GM21737 (cell line): ENCODE measurements around the gene CIDEA.
"Not testable (repeated sequence)": the region's sequence is repeated elsewhere in the genome, so short reads cannot be mapped to it uniquely, and the experiment has no call there.

ENCODE experiments used
- ATAC-seq: cut with Tn5 transposase; IDR thresholded peaks from one replicate; pipeline ENCODE4 v1.9.1; 2021; ENCODE audit warnings: mild to moderate bottlenecking, moderate library complexity; ENCODE audit not compliant: unreplicated experiment

Gene CIDEA

DNA sequence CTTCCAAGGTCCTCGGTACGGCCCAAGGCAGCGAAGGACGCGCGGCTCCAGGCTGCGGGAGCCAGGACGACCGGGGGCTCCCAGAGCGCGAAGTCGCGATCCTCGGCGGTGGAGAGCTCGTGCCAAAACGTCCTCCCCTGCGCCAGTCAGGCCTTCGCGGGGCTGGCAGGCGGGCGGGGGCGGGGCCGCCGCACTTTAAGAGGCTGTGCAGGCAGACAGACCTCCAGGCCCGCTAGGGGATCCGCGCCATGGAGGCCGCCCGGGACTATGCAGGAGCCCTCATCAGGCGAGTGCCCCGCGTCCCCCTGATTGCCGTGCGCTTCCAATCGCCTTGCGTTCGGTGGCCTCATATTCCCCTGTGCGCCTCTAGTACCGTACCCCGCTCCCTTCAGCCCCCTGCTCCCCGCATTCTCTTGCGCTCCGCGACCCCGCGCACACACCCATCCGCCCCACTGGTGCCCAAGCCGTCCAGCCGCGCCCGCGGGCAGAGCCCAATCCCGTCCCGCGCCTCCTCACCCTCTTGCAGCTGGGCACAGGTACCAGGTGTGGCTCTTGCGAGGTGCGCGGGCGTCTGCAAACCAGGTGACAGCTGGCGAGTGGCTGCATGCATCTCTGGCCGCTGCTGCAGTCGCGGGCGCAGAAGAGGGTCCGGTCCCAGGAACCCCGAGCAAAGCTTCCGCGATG, at the start of gene CIDEA:
TSS of gene CIDEA (plus strand) at position 226 of the 684 bp plus-strand sequence. CDS start at position 249, 23 bp downstream.
- no peak for ATAC-seq

GRCh38 chr18:12208296-12209153, 45.6 kb upstream of the CIDEA start:
- not testable (repeated sequence) for ATAC-seq

- not testable (repeated sequence) for ATAC-seq
These were observed 41.9 kb upstream of the CIDEA start for GRCh38 chr18:12212308-12212707.

- not testable (repeated sequence) for ATAC-seq
These were observed 39.7 kb upstream of the CIDEA start for GRCh38 chr18:12214296-12215005.

- ATAC-seq: not testable (repeated sequence)
These were observed 37.7 kb upstream of the CIDEA start for GRCh38 chr18:12216471-12216870.

DNA sequence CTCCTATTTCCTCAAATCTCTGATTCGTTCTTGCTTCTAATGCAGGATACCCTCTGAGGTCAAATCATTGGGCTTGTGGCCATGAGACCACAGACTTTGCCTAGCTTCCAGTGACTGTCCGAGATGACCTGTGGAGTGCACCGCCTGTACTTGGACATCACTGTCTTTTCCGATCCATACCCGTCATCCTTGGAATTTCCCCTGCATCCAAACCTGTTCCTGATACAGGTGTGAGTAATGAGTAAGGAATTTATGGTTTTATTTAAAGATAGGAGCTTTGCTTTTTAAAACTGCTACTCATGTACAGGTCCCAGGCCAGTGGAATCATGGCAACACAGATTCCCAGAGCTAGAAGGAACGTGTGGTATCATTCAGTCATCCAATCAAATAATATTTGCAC, 35.6 kb upstream of the CIDEA start:
- not testable (repeated sequence) for ATAC-seq

GRCh38 chr18:12222041-12222440, 32.1 kb upstream of the CIDEA start:
- ATAC-seq: not testable (repeated sequence)

- ATAC-seq: not testable (repeated sequence)
These were observed 30.8 kb upstream of the CIDEA start for GRCh38 chr18:12223326-12223725.

GRCh38 chr18:12226807-12227206, 27.4 kb upstream of the CIDEA start:
- ATAC-seq: not testable (repeated sequence)

- not testable (repeated sequence) for ATAC-seq
These were observed 26.6 kb upstream of the CIDEA start for GRCh38 chr18:12227399-12228186.

- not testable (repeated sequence) for ATAC-seq
These were observed 25.9 kb upstream of the CIDEA start for GRCh38 chr18:12228308-12228707.

GRCh38 chr18:12230561-12230960, 23.6 kb upstream of the CIDEA start:
- not testable (repeated sequence) for ATAC-seq

- ATAC-seq: no peak
These were observed 22.9 kb upstream of the CIDEA start for GRCh38 chr18:12231040-12231882.

DNA sequence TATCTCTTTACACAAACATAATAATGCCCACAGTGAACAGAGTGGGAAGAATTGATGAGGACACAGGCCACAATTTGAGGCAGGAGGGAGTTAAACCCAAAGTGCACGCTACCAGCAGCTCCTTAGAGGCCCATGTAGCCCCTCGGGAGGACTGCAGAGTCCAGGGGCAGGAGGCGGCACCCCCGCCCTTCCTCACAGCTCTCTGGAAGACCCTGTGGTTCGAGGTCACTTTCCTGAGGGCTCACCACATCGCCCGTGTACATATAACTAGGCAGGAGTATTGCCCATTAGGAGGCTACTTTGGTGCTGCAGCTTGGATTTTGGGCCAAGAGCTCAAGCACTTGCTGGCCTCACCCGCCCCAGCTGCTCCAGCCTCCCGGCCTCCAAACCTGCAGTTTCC, 22.2 kb upstream of the CIDEA start:
- no peak for ATAC-seq

DNA sequence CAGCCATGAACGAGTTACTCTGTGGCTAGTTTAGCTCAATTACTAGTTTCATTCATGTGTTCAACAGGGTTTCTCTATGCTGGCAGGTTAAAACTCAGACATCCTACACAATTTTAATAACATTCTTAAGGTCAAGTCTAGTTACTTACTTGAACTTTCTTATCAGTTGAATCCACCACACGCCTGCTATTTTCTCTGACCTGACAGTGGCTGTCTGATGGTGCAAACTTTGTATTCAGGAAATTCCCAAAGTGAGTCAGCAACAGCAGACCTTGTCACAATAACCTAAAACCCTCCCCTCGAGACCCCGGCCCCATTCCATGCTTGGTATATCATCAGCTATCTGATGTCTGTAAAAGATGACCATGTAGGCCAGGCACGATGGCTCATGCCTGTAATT, 20.8 kb upstream of the CIDEA start:
- ATAC-seq: no peak

- no peak for ATAC-seq
These were observed 19.5 kb upstream of the CIDEA start for GRCh38 chr18:12234451-12235190.

- ATAC-seq: no peak
These were observed 18.0 kb upstream of the CIDEA start for GRCh38 chr18:12236141-12236540.

DNA sequence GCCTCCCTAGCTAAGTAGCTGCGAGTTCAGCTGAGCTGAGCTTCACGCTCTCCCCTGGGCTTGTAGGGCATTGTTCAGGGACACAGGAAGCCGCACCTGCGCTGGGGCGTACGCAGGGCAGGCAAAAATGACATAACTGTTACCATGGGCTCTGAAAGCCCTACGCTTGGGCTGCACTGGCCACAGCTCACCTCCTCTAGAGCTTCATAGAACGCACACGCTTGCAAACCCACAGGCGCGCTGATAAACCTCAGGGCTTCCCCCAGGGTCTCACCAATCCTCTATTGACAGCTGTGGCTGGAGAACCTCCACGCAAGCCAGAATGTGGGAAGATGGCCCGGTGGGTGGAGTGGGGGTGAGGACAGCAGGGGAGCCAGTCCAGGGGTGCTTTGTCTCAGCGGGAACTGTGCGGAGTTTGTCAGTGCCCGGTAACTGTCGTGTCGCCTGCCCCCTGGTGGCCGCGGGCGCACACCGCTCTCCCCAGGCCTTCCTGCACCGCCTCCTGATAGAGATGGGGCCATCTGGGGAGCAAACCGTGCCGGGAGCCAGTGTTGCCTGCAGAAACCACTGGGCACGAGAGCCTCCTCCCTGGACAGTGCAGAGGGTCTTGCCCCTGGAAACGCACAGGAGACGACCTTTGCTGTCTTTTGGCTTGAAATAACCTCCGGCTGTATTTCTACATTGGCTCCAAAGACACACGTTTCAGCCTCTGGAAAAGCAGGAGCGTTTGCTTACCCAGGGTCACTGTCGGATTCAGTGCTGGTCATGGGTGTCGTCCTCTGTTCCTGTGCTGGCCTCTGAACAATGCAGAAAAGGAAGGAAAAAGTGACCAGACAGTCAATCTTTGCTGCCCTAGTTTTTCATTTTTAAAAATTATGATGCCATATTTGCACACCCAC, 17.0 kb upstream of the CIDEA start:
- no peak for ATAC-seq
